Measurements from ENCODE around the gene ASTL.
A peak's percentile ranks its signal among the peaks of the same experiment; 100 is the strongest.

Gene ASTL

GRCh38 chr2:96150007-96150640 lies 11.8 kb upstream of the ASTL start:
- H3K4me3 ChIP-seq (replicated peaks; ENCODE audit: low read depth, low read length) = no peak overlapping the region
- no peak for TF ChIP-seq CTCF (IDR thresholded peaks at IDR 0.05; ENCODE audit: low read length, missing control alignments)
- DNase-seq (ENCODE audit: low read depth) = no peak

GRCh38 chr2:96148410-96149217 lies 10.3 kb upstream of the ASTL start:
- DNase-seq (ENCODE audit: low read depth) = peak; percentile 94
- TF ChIP-seq CTCF (IDR thresholded peaks at IDR 0.05; ENCODE audit: low read length, missing control alignments) = no peak
- H3K4me3 ChIP-seq (replicated peaks; ENCODE audit: low read depth, low read length) = no peak overlapping the region

- H3K4me3 ChIP-seq (replicated peaks; ENCODE audit: low read depth, low read length) = no peak overlapping the region
- no peak for TF ChIP-seq CTCF (IDR thresholded peaks at IDR 0.05; ENCODE audit: low read length, missing control alignments)
- no peak for DNase-seq (ENCODE audit: low read depth)
Measured at GRCh38 chr2:96147593-96148201, 9.4 kb upstream of the ASTL start.

- no peak for TF ChIP-seq CTCF (IDR thresholded peaks at IDR 0.05; ENCODE audit: low read length, missing control alignments)
- no peak overlapping the region for H3K4me3 ChIP-seq (replicated peaks; ENCODE audit: low read depth, low read length)
- no peak for DNase-seq (ENCODE audit: low read depth)
Measured at GRCh38 chr2:96146881-96147592, 8.7 kb upstream of the ASTL start.

- no peak for TF ChIP-seq CTCF (IDR thresholded peaks at IDR 0.05; ENCODE audit: low read length, missing control alignments)
- no peak overlapping the region for H3K4me3 ChIP-seq (replicated peaks; ENCODE audit: low read depth, low read length)
- DNase-seq (ENCODE audit: low read depth) = peak; percentile 43
Measured at GRCh38 chr2:96146153-96146880, 8.0 kb upstream of the ASTL start.

- no peak for DNase-seq (ENCODE audit: low read depth)
- no peak overlapping the region for H3K4me3 ChIP-seq (replicated peaks; ENCODE audit: low read depth, low read length)
- no peak for TF ChIP-seq CTCF (IDR thresholded peaks at IDR 0.05; ENCODE audit: low read length, missing control alignments)
Measured at GRCh38 chr2:96145848-96146152, 7.5 kb upstream of the ASTL start.

Data from fibroblast of pulmonary artery (primary cell).